Heart left ventricle (tissue), 13 donors: ENCODE results near the gene SPSB3.

ENCODE experiments used
- POLR2A ChIP-seq, 2 donors: fragments of 450-650 bp; IDR thresholded peaks; one replicate each; pipeline ENCODE4 v1.6.1; 2017; ENCODE audit warnings: antibody characterized with exemption in 2 of 2, mild to moderate bottlenecking in 2 of 2, moderate library complexity in 2 of 2
- TF ChIP-seq, protein P1 (sequence below), 12 donors: fragments of 200-600 bp; sonication (generic) in 4 of 12; IDR thresholded peaks; one replicate each; pipeline versions ENCODE4 v1.5.0 to v1.8.0; 2018 to 2022; ENCODE audit warnings: antibody characterized with exemption in 12 of 12, mild to moderate bottlenecking in 5 of 12
- donor health status: ischemic (EF 13 %, LVEDD 7.1; RV severe dilation, severe dysfunction).
- donor health status: DM: no; HTN: yes; CAD: no.
- donor health status: DM: no; HTN: no; CAD: no.
- donor health status: ischemic (EF 25% LVEDD 6.9; RV normal size, moderate dysfunction).
- donor health status: ischemic (EF 25% LVEDD 5.7; RV mildly dilated, moderate dysfunction).
- donor health status: ischemic (EF 35%, LVEDD 5.7; RV mildly dilated, moderate dysfunction).
- donor health status: nonischemic (EF 11% LVEDD 7.7; RV severe dilation, severe dysfunction).
- donor health status: DM: yes; HTN: yes; CAD: no.
- donor health status: PGD.
- donor health status: ischemic (EF 29% LVEDD 5.4; RV normal size, mild dysfunction).
- donor health status: nonischemic (EF 23%, LVEDD 6.1; RV moderate dilation, normal function).

DNA sequence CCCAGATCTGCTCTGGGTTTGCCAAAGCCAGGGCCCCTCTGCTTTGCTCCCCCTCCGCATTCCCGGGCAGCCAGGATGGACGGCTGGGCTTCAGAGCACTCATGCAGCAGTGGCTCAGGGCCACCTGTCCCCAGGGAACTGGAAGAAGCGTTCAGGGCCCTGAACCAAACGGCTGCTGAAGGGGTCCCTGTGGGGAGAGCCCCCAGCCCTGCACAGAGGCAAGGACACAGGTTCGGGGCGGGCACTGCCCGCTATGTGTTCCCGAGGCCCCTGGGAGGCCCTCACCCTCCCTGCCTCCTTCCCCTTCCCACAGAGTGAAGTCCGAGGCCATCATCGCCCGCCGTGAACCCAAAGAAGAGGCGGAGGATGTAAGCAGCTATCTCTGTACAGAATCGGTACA lies 21.5 kb downstream of the SPSB3 start:
- no peak for TF ChIP-seq POLR2A (IDR thresholded peaks at IDR 0.05)
- TF ChIP-seq, protein P1, sequence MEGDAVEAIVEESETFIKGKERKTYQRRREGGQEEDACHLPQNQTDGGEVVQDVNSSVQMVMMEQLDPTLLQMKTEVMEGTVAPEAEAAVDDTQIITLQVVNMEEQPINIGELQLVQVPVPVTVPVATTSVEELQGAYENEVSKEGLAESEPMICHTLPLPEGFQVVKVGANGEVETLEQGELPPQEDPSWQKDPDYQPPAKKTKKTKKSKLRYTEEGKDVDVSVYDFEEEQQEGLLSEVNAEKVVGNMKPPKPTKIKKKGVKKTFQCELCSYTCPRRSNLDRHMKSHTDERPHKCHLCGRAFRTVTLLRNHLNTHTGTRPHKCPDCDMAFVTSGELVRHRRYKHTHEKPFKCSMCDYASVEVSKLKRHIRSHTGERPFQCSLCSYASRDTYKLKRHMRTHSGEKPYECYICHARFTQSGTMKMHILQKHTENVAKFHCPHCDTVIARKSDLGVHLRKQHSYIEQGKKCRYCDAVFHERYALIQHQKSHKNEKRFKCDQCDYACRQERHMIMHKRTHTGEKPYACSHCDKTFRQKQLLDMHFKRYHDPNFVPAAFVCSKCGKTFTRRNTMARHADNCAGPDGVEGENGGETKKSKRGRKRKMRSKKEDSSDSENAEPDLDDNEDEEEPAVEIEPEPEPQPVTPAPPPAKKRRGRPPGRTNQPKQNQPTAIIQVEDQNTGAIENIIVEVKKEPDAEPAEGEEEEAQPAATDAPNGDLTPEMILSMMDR (IDR thresholded peaks at IDR 0.05), result no peak
